Esophagus squamous epithelium (tissue), 5 donors: ENCODE measurements around the gene TFCP2L1. TPM values are rescaled to one million over a fixed set of nuclear protein-coding genes. Genes with fewer than 3 reads are reported as not detected.

Source experiments
- DNase-seq: peaks from one replicate; lab custom pipeline; 2025; lab: John Stamatoyannopoulos, UW
- H3K27ac ChIP-seq, 4 donors: fragments of 200-600 bp; sonication (generic); one replicate each; pipeline ENCODE4 v1.5.1; 2016 to 2019; ENCODE audit warnings: mild to moderate bottlenecking in 1 of 4
- H3K27me3 ChIP-seq, 4 donors: fragments of 200-600 bp; sonication (generic); 1 replicate in 3 of 4; 2 replicates in 1 of 4; pipeline versions ENCODE4 v1.5.1 to v1.6.0; 2017 to 2021; ENCODE audit warnings: antibody characterized with exemption in 1 of 4
- H3K36me3 ChIP-seq, 3 donors: fragments of 200-600 bp; sonication (generic); one replicate each; pipeline ENCODE4 v1.5.1; 2016 to 2019
- H3K4me1 ChIP-seq, 3 donors: fragments of 200-600 bp; sonication (generic); one replicate each; pipeline ENCODE4 v1.5.1; 2017 to 2019
- H3K4me3 ChIP-seq, 4 donors: fragments of 200-600 bp; sonication (generic); 1 replicate in 3 of 4; 2 replicates in 1 of 4; pipeline ENCODE4 v1.5.1; 2016 to 2019; ENCODE audit warnings: mild to moderate bottlenecking in 2 of 4, moderate library complexity in 1 of 4
- H3K9me3 ChIP-seq, 3 donors: fragments of 200-600 bp; sonication (generic); one replicate each; pipeline ENCODE4 v1.5.1; 2016 to 2019
- POLR2A ChIP-seq, 4 donors: fragments of 450-650 bp; IDR thresholded peaks; one replicate each; pipeline ENCODE4 v1.6.1; 2017; ENCODE audit warnings: antibody characterized with exemption in 4 of 4, mild to moderate bottlenecking in 4 of 4, moderate library complexity in 3 of 4
- WGBS, 2 donors: methylation state at CpG; one replicate each; pipeline ENCODE4 v1.1.5; 2018; 5-methylcytosine and 5-hydroxymethylcytosine counted together
- intact Hi-C: fragments of 100-400 bp; cut with DNase I; formaldehyde crosslinking; loops from one replicate; pipeline ENCODE4 v1.15.0; 2022
- total RNA-seq, 4 donors: library from RNA; depleted of rRNA; stranded (reverse); fragments of >200 nt; gene quantifications; one replicate each; pipeline ENCODE4 v1.1.0, GENCODE V29; 2016
- TF ChIP-seq, protein P1 (sequence below), 6 experiments: fragments of 450-650 bp in 4 of 6; fragments of 200-600 bp in 2 of 6; sonication (generic) in 2 of 6; IDR thresholded peaks; one replicate each; pipeline ENCODE4 v1.5.1; 2016 to 2019; ENCODE audit warnings: antibody characterized with exemption in 6 of 6, mild to moderate bottlenecking in 4 of 6, moderate library complexity in 4 of 6
- donor health status: DM: yes; HTN: yes; CAD: no.

The TFCP2L1 gene
- total RNA-seq, 4 donors from 2014 or later, result 17.9 to 39.7 (median 24.0) TPM

DNA sequence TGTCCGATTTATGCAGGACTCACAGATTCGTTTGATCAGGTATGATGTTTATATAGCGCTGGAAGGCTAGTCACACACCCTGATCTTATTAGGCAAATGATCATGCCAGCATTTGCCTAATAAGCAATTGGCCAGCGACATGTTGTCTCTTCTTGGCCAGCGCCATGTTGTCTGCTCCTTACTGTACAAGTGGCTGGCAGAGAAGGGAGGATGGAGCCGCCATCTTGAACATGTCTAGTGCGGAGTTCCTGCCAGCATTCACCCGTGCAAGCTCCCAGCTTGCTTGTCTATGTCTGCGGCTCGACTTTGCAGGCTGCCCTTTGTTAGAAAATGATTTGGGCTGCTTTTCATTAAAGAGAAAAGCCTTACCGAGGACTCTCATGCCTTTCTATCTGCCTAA lies 106.3 kb downstream of the TFCP2L1 start:
- no peak for DNase-seq
- 89 to 91% methylated on average over 11 of the region's 11 CpGs for WGBS, 2 donors
- Histone ChIP-seq H3K27me3 (peaks cover 0 to 6% (median 0%) of the 10 kb centered on the region in 4 donors), H3K36me3 (no peaks in the 10 kb centered on the region), H3K4me3 (no peak overlapping the region), H3K9me3 (no peaks in the 10 kb centered on the region), H3K4me1 (peaks cover 8 to 46% (median 12%) of the 10 kb centered on the region in 3 donors), H3K27ac (no peak overlapping the region)
- intact Hi-C loops, result no loop called here
- TF ChIP-seq POLR2A (IDR thresholded peaks at IDR 0.05), result no peak
- TF ChIP-seq, protein P1, sequence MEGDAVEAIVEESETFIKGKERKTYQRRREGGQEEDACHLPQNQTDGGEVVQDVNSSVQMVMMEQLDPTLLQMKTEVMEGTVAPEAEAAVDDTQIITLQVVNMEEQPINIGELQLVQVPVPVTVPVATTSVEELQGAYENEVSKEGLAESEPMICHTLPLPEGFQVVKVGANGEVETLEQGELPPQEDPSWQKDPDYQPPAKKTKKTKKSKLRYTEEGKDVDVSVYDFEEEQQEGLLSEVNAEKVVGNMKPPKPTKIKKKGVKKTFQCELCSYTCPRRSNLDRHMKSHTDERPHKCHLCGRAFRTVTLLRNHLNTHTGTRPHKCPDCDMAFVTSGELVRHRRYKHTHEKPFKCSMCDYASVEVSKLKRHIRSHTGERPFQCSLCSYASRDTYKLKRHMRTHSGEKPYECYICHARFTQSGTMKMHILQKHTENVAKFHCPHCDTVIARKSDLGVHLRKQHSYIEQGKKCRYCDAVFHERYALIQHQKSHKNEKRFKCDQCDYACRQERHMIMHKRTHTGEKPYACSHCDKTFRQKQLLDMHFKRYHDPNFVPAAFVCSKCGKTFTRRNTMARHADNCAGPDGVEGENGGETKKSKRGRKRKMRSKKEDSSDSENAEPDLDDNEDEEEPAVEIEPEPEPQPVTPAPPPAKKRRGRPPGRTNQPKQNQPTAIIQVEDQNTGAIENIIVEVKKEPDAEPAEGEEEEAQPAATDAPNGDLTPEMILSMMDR (IDR thresholded peaks at IDR 0.05), result no peak

DNA sequence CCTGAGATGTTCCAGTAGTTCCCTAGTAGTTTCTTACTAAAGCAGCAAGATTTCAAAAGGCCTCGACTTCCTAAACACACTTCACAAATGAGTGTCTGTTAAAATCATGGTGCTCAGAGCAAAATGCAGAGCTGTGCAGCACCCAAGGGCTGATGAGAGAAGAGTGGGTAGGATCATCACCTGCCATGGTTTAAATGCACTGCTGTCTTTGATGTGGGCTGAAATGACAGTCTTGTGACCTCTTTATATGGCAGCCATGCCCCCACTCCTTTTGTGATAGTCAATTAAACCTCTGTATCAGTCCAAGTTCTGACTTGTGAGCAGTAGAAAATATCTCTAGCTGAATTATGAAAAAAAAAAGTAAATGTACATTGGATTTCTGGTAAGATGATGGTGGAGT lies 107.1 kb downstream of the TFCP2L1 start:
- 90 to 100% methylated on average over 1 of the region's 1 CpG for WGBS, 2 donors
- intact Hi-C loops, result no loop called here
- no peak for DNase-seq

DNA sequence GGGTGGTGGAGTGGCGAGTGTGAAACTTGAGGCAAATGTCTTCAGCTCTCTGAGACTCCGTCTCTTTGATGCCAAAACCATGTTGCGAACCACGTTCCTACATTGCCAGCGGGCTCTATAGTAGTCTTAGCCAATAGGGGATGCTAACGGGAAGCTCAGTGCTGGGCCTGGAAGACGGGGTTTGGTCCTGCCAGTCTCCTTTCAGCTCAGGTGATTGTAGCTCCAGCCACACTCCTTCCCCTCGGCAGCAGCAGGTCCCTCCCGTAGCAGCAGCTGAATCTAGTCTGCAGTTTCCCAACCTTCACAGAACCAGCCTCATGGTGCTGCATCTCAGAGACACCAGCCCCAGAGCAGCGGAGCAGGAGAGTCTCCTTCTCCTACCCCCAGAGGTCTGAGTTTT lies 109.7 kb downstream of the TFCP2L1 start:
- WGBS, 2 donors, result 37 to 45% methylated on average over 9 to 10 of the region's 10 CpGs
- Histone ChIP-seq H3K4me3 (no peak overlapping the region), H3K27ac (peak overlapping the region; percentile 77 to 91 (median 86)), H3K4me1 (peaks cover 12 to 52% (median 14%) of the 10 kb centered on the region in 3 donors), H3K9me3 (peaks cover 0 to 9% (median 0%) of the 10 kb centered on the region in 3 donors), H3K27me3 (peaks cover 0 to 13% (median 0%) of the 10 kb centered on the region in 4 donors), H3K36me3 (no peaks in the 10 kb centered on the region)
- no peak for DNase-seq
- TF ChIP-seq POLR2A (IDR thresholded peaks at IDR 0.05), result no peak
- TF ChIP-seq, protein P1 (IDR thresholded peaks at IDR 0.05), result no peak
- intact Hi-C loops, result no loop called here

More for the DNA sequence above, 107.1 kb downstream of the TFCP2L1 start:
- no peaks in the 10 kb centered on the region for H3K9me3 ChIP-seq
- H3K27me3 ChIP-seq, result peaks cover 0 to 6% (median 0%) of the 10 kb centered on the region in 4 donors
- H3K4me1 ChIP-seq, result peaks cover 12 to 47% (median 14%) of the 10 kb centered on the region in 3 donors
- no peak overlapping the region for H3K4me3 ChIP-seq
- no peak overlapping the region for H3K27ac ChIP-seq
- TF ChIP-seq POLR2A (IDR thresholded peaks at IDR 0.05), result no peak
- TF ChIP-seq, protein P1 (IDR thresholded peaks at IDR 0.05), result no peak
- no peaks in the 10 kb centered on the region for H3K36me3 ChIP-seq

DNA sequence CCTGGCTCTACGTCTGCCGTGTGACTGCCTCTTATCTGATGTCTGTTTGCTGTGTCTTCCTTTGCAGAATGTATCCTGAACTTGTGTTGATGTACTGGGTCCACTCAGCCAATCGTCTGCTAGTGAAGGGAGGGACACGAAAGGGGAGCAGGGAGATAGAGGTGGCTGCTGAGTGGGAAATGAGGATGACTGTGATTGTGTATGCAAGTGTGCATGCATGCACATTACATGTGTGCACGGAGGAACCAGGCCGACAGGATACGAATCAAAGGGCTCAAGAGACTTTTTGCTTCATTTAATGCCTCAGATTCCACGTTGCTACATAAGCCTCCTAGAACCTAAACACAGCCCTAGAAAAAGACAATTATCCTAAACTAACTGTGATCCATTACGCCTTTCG lies 111.2 kb downstream of the TFCP2L1 start:
- Histone ChIP-seq H3K27me3 (peaks cover 0 to 13% (median 0%) of the 10 kb centered on the region in 4 donors), H3K27ac (peak overlapping the region; percentile 74 to 91 (median 82)), H3K9me3 (peaks cover 0 to 12% (median 0%) of the 10 kb centered on the region in 3 donors), H3K4me1 (peaks cover 12 to 52% (median 14%) of the 10 kb centered on the region in 3 donors), H3K36me3 (no peaks in the 10 kb centered on the region), H3K4me3 (no peak overlapping the region)
- WGBS, 2 donors, result 42 to 54% methylated on average over 10 of the region's 10 CpGs
- intact Hi-C loops, result no loop called here
- no peak for DNase-seq
- TF ChIP-seq, protein P1 (IDR thresholded peaks at IDR 0.05), result no peak
- no peak for TF ChIP-seq POLR2A (IDR thresholded peaks at IDR 0.05)

DNA sequence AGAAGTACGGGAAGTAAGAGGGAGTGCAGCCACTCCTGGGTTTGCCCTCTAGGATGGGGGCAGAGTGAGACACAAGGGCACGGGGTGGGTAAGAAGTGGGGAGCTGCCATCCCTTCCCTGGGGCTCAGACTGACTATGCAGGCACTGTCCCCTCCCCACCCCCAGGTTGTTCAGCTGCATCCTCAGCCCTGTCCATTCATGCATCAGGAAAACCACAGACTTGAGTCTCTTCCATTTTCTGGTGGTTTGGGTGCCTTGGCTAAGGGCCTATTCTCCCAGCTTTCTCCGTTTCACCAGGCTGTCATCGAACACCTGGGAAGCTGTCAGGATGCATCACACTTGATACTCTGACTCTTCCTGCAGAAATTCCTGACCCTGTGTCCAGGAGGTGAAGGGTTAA lies 111.9 kb downstream of the TFCP2L1 start:
- Histone ChIP-seq H3K36me3 (no peaks in the 10 kb centered on the region), H3K9me3 (peaks cover 0 to 12% (median 0%) of the 10 kb centered on the region in 3 donors), H3K27ac (peak overlapping the region; percentile 74 to 91 (median 82)), H3K4me1 (peaks cover 12 to 52% (median 14%) of the 10 kb centered on the region in 3 donors), H3K27me3 (peaks cover 0 to 13% (median 0%) of the 10 kb centered on the region in 4 donors), H3K4me3 (no peak overlapping the region)
- DNase-seq, result no peak
- TF ChIP-seq POLR2A (IDR thresholded peaks at IDR 0.05), result no peak
- TF ChIP-seq, protein P1 (IDR thresholded peaks at IDR 0.05), result no peak
- intact Hi-C loops, result no loop called here
- WGBS, 2 donors, result 51 to 63% methylated on average over 1 to 4 of the region's 4 CpGs
